B cell (primary cell): ENCODE measurements around the gene ZNF614.

Experiments used
- EZH2 ChIP-seq: IDR thresholded peaks from 2 replicates; pipeline ENCODE4 v1.6.1; 2012; ENCODE audit warnings: borderline replicate concordance, low read depth, mild to moderate bottlenecking, moderate library complexity, low read length; ENCODE audit not compliant: insufficient read depth, poor library complexity, severe bottlenecking
- TF ChIP-seq, protein P1 (sequence below): fragments of 200-600 bp; IDR thresholded peaks from one replicate; pipeline ENCODE4 v1.8.0; 2022; ENCODE audit warnings: antibody characterized with exemption, mild to moderate bottlenecking

DNA sequence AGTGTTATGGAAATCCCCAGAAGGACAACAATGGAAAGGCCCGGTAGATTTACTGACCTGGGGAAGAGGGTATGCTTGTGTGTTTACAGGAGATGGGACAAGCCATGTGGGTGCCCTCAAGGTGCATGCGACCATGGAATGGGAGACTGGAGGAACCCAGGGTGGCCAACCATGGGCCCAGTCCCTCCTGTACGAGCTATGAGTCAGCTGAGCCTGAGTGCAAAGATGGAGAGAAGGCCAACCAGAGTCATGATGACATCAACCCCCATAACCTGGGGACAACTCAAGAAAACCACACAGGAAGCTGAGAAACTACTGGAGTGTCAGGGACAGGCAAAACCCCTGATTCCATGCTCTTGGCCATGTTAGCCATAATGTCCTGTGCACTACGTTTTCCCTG, 49.3 kb downstream of the ZNF614 start:
- TF ChIP-seq, protein P1, sequence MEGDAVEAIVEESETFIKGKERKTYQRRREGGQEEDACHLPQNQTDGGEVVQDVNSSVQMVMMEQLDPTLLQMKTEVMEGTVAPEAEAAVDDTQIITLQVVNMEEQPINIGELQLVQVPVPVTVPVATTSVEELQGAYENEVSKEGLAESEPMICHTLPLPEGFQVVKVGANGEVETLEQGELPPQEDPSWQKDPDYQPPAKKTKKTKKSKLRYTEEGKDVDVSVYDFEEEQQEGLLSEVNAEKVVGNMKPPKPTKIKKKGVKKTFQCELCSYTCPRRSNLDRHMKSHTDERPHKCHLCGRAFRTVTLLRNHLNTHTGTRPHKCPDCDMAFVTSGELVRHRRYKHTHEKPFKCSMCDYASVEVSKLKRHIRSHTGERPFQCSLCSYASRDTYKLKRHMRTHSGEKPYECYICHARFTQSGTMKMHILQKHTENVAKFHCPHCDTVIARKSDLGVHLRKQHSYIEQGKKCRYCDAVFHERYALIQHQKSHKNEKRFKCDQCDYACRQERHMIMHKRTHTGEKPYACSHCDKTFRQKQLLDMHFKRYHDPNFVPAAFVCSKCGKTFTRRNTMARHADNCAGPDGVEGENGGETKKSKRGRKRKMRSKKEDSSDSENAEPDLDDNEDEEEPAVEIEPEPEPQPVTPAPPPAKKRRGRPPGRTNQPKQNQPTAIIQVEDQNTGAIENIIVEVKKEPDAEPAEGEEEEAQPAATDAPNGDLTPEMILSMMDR = no peak
- no peak for TF ChIP-seq EZH2
